ENCODE results near the gene TEX13C.

GRCh38 chrX:125327891-125328290 lies 8.2 kb downstream of the TEX13C start:
- TF ChIP-seq CTCF (IDR thresholded peaks at IDR 0.05) (no peak), POLR2A (IDR thresholded peaks at IDR 0.05; ENCODE audit: low read depth) (no peak), POLR2AphosphoS5 (IDR thresholded peaks at IDR 0.05) (no peak)

All from esophagus muscularis mucosa (tissue), 3 donors.